H1 (cell line): ENCODE measurements around the gene MRPS26. TPM values are rescaled to one million over a fixed set of nuclear protein-coding genes. Genes with fewer than 3 reads are reported as not detected.

ENCODE experiments used
- CTCF ChIA-PET: fragments of 300-600 bp; sonication (Branson Sonifier 250); formaldehyde crosslinking; loops from one replicate; lab custom pipeline; 2021; ENCODE audit not compliant: partially characterized antibody; lab: Charles Lee
- POLR2A ChIA-PET: fragments of 300-600 bp; sonication (Branson Sonifier 250); formaldehyde crosslinking; loops from one replicate; lab custom pipeline; 2021; ENCODE audit warnings: inconsistent platforms; ENCODE audit not compliant: partially characterized antibody; lab: Charles Lee
- DNase-seq, 2 experiments: peaks; one replicate each; pipeline versions ENCODE4 v3.0.0 to v3.0.0-alpha.2; 2010 to 2022; ENCODE audit warnings: low spot score in 2 of 2, low read depth in 1 of 2, mixed read lengths in 1 of 2
- FAIRE-seq: peaks from 2 replicates; lab custom pipeline; 2011; peaks lifted over from hg19 to GRCh38; lab: Jason Lieb, UNC
- H2AFZ ChIP-seq: 2 replicates; pipeline ENCODE4 v1.8.1; 2012; ENCODE audit warnings: low read length, inconsistent platforms
- H2AK5ac ChIP-seq: 2 replicates; pipeline ENCODE4 v1.6.1; 2013; ENCODE audit warnings: low read depth, low read length
- H2BK120ac ChIP-seq: replicated peaks from 2 replicates; pipeline ENCODE3; 2013; ENCODE audit warnings: low read depth, low read length, inconsistent platforms
- H2BK12ac ChIP-seq: 2 replicates; pipeline ENCODE4 v1.6.1; 2013; ENCODE audit warnings: low read depth, low read length
- H2BK15ac ChIP-seq: 2 replicates; pipeline ENCODE4 v1.6.1; 2013; ENCODE audit warnings: low read length
- H2BK20ac ChIP-seq: 2 replicates; pipeline ENCODE4 v1.6.1; 2013; ENCODE audit warnings: low read length
- H2BK5ac ChIP-seq: 2 replicates; pipeline ENCODE4 v1.6.1; 2013; ENCODE audit warnings: low read depth, low read length
- H3K14ac ChIP-seq: 2 replicates; pipeline ENCODE4 v1.6.1; 2013; ENCODE audit warnings: inconsistent platforms; ENCODE audit not compliant: insufficient read length
- H3K18ac ChIP-seq: 2 replicates; pipeline ENCODE4 v1.6.1; 2013; ENCODE audit warnings: low read length; ENCODE audit errors: extremely low read depth
- H3K23ac ChIP-seq: 2 replicates; pipeline ENCODE4 v1.6.1; 2013; ENCODE audit warnings: inconsistent platforms; ENCODE audit not compliant: insufficient read length
- H3K23me2 ChIP-seq: 2 replicates; pipeline ENCODE4 v1.6.1; 2013; ENCODE audit warnings: low read depth, low read length
- H3K27ac ChIP-seq: 2 replicates; pipeline ENCODE4 v1.6.1; 2011; ENCODE audit warnings: low read depth, low read length, inconsistent platforms
- H3K27me3 ChIP-seq, 4 experiments: replicated peaks in 1 of 4; 1 replicate in 1 of 4; 2 replicates in 3 of 4; pipeline versions ENCODE4 v1.6.1 to v1.8.1; 2011 to 2013; ENCODE audit warnings: low read length in 3 of 4, mild to moderate bottlenecking in 3 of 4, inconsistent platforms in 2 of 4, mixed read lengths in 2 of 4, moderate library complexity in 1 of 4; ENCODE audit not compliant: control insufficient read depth in 3 of 4, insufficient read depth in 3 of 4; ENCODE audit errors: extremely low read depth in 1 of 4
- H3K36me3 ChIP-seq, 4 experiments: 2 replicates each; pipeline versions ENCODE4 v1.6.1 to v1.8.1; 2011 to 2013; ENCODE audit warnings: mild to moderate bottlenecking in 4 of 4, low read length in 3 of 4, moderate library complexity in 2 of 4, control low read depth in 1 of 4, inconsistent platforms in 1 of 4; ENCODE audit not compliant: insufficient read depth in 4 of 4, control insufficient read depth in 2 of 4
- H3K4ac ChIP-seq: replicated peaks from 2 replicates; pipeline ENCODE3; 2013; ENCODE audit warnings: low read length, low read depth, mixed read lengths, inconsistent platforms; ENCODE audit not compliant: insufficient read length
- H3K4me1 ChIP-seq, 4 experiments: replicated peaks in 1 of 4; 1 replicate in 1 of 4; 2 replicates in 3 of 4; pipeline versions ENCODE4 v1.6.1 to v1.8.1; 2011 to 2013; ENCODE audit warnings: low read length in 3 of 4, inconsistent platforms in 2 of 4, mixed read lengths in 1 of 4; ENCODE audit not compliant: insufficient read depth in 4 of 4, control insufficient read depth in 3 of 4
- H3K4me2 ChIP-seq, 2 experiments: 2 replicates each; pipeline versions ENCODE4 v1.6.1 to v1.8.1; 2011 to 2013; ENCODE audit warnings: low read depth in 2 of 2, low read length in 2 of 2, control low read depth in 1 of 2, inconsistent platforms in 1 of 2, mild to moderate bottlenecking in 1 of 2; ENCODE audit not compliant: insufficient read depth in 1 of 2
- H3K4me3 ChIP-seq, 4 experiments: fragments of 200-600, 300-600 bp in 1 of 4; sonication (generic), shearing (Covaris generic), sonication (Bioruptor Twin) in 1 of 4; 2 replicates each; pipeline versions ENCODE4 v1.5.1 to v1.8.1; 2011 to 2016; ENCODE audit warnings: low read length in 4 of 4, low read depth in 3 of 4, control low read depth in 2 of 4, inconsistent platforms in 2 of 4, mild to moderate bottlenecking in 2 of 4, mixed read lengths in 1 of 4, moderate library complexity in 1 of 4; ENCODE audit not compliant: insufficient read depth in 2 of 4; ENCODE audit errors: extremely low read depth in 1 of 4
- H3K56ac ChIP-seq: replicated peaks from 2 replicates; pipeline ENCODE3; 2013; ENCODE audit warnings: low read depth, mild to moderate bottlenecking, mixed read lengths, low read length, inconsistent platforms; ENCODE audit not compliant: insufficient read length
- H3K79me1 ChIP-seq: 2 replicates; pipeline ENCODE4 v1.6.1; 2013; ENCODE audit warnings: low read depth, low read length, control low read depth
- H3K79me2 ChIP-seq, 2 experiments: 2 replicates each; pipeline versions ENCODE4 v1.6.1 to v1.8.1; 2012 to 2013; ENCODE audit warnings: low read length in 2 of 2, mild to moderate bottlenecking in 2 of 2, inconsistent platforms in 1 of 2; ENCODE audit not compliant: insufficient read depth in 2 of 2, control insufficient read depth in 1 of 2
- H3K9ac ChIP-seq, 4 experiments: replicated peaks in 1 of 4; 1 replicate in 1 of 4; 2 replicates in 3 of 4; pipeline versions ENCODE4 v1.6.1 to v1.8.1; 2011 to 2013; ENCODE audit warnings: low read depth in 3 of 4, low read length in 3 of 4, control low read depth in 2 of 4, mild to moderate bottlenecking in 2 of 4, moderate library complexity in 2 of 4, inconsistent platforms in 1 of 4; ENCODE audit errors: extremely low read depth in 1 of 4
- H3K9me3 ChIP-seq, 2 experiments: 2 replicates each; pipeline versions ENCODE4 v1.6.1 to v1.8.1; 2012 to 2013; ENCODE audit warnings: mild to moderate bottlenecking in 2 of 2, moderate library complexity in 2 of 2, control low read depth in 1 of 2, inconsistent platforms in 1 of 2, low read depth in 1 of 2, low read length in 1 of 2, mixed read lengths in 1 of 2; ENCODE audit not compliant: insufficient read depth in 2 of 2
- H4K20me1 ChIP-seq, 2 experiments: replicated peaks in 1 of 2; 2 replicates each; pipeline versions ENCODE3 to v1.8.1; 2011 to 2013; ENCODE audit warnings: inconsistent platforms in 2 of 2, low read length in 2 of 2, mild to moderate bottlenecking in 1 of 2; ENCODE audit not compliant: insufficient read depth in 2 of 2, control insufficient read depth in 1 of 2
- H4K5ac ChIP-seq: 2 replicates; pipeline ENCODE4 v1.6.1; 2013; ENCODE audit warnings: low read length, low read depth, mixed read lengths, inconsistent platforms; ENCODE audit not compliant: insufficient read length
- H4K8ac ChIP-seq: 2 replicates; pipeline ENCODE4 v1.8.0; 2013; ENCODE audit warnings: mild to moderate bottlenecking, moderate library complexity, low read length, inconsistent platforms; ENCODE audit not compliant: insufficient read depth; ENCODE audit errors: extremely low read depth
- H4K91ac ChIP-seq: replicated peaks from 2 replicates; pipeline ENCODE3; 2013; ENCODE audit warnings: low read length, mixed read lengths, inconsistent platforms; ENCODE audit not compliant: insufficient read length
- ASH2L ChIP-seq: fragments of 200-600, 300-600 bp; sonication (generic); IDR thresholded peaks from one replicate; pipeline ENCODE4 v1.7.1; 2017; ENCODE audit warnings: low read length
- BACH1 ChIP-seq: IDR thresholded peaks from 2 replicates; pipeline ENCODE4 v1.6.1; 2012; ENCODE audit warnings: low read length, improper control_type of control experiment
- BRCA1 ChIP-seq: IDR thresholded peaks from 2 replicates; pipeline ENCODE4 v1.6.1; 2012; ENCODE audit warnings: low read depth, low read length, improper control_type of control experiment
- CTCF ChIP-seq, 3 experiments: IDR thresholded peaks; 1 replicate in 2 of 3; 2 replicates in 1 of 3; pipeline versions ENCODE4 v1.5.1 to v1.6.1; 2011; ENCODE audit warnings: low read length in 3 of 3, mild to moderate bottlenecking in 3 of 3, inconsistent platforms in 2 of 3, low read depth in 1 of 3, moderate library complexity in 1 of 3; ENCODE audit not compliant: insufficient read depth in 1 of 3; ENCODE audit errors: control extremely low read depth in 1 of 3
- GTF2F1 ChIP-seq: IDR thresholded peaks from 2 replicates; pipeline ENCODE4 v1.6.1; 2012; ENCODE audit warnings: low read depth, low read length, improper control_type of control experiment, borderline replicate concordance
- TCF12 ChIP-seq: IDR thresholded peaks from 2 replicates; pipeline ENCODE4 v1.6.1; 2011; ENCODE audit warnings: low read depth, mild to moderate bottlenecking, low read length
- YY1 ChIP-seq: IDR thresholded peaks from 2 replicates; pipeline ENCODE4 v1.6.1; 2011; ENCODE audit warnings: low read depth, mild to moderate bottlenecking, low read length
- WGBS, 2 experiments: shearing (Covaris generic) in 1 of 2; methylation state at CpG; one replicate each; pipeline versions ENCODE4 v1.1.6 to v1.1.7; 2013 to 2015; ENCODE audit warnings: low lambda C conversion rate in 2 of 2, mixed read lengths in 2 of 2, inconsistent platforms in 1 of 2, low coverage in 1 of 2, missing lambda C conversion rate in 1 of 2; ENCODE audit not compliant: insufficient replicate concordance in 2 of 2, insufficient coverage in 1 of 2, insufficient read length in 1 of 2; ENCODE audit errors: extremely low coverage in 1 of 2, missing lambda C conversion rate in 1 of 2; 5-methylcytosine and 5-hydroxymethylcytosine counted together
- polyA plus RNA-seq, 7 experiments: library from polyadenylated mRNA; depleted of rRNA in 3 of 7; stranded (reverse) in 5 of 7; unstranded in 2 of 7; fragments of >200 nt in 5 of 7; fragments of 200-250 nt in 2 of 7; gene quantifications; 1 replicate in 5 of 7; 2 replicates in 1 of 7; 4 replicates in 1 of 7; pipeline versions ENCODE4 v1.2.1 to v1.2.3, GENCODE V29; 2011 to 2013; ENCODE audit warnings: missing spikeins in 2 of 7, mixed read lengths in 2 of 7
- total RNA-seq: library from RNA; stranded (reverse); fragmentation: NEBNext Ultra II Directional; extraction: Animal tissue kit (Norgen Biotek cat#: 25700); gene quantifications from 2 replicates; pipeline ENCODE4 v1.2.1, GENCODE V29; 2021

Gene MRPS26
- total and polyA plus RNA-seq, 2 of the 8 experiments (the other 6 are each of a cell fraction or from before 2014, with no cell fraction given) = 83.6 to 103 TPM

DNA sequence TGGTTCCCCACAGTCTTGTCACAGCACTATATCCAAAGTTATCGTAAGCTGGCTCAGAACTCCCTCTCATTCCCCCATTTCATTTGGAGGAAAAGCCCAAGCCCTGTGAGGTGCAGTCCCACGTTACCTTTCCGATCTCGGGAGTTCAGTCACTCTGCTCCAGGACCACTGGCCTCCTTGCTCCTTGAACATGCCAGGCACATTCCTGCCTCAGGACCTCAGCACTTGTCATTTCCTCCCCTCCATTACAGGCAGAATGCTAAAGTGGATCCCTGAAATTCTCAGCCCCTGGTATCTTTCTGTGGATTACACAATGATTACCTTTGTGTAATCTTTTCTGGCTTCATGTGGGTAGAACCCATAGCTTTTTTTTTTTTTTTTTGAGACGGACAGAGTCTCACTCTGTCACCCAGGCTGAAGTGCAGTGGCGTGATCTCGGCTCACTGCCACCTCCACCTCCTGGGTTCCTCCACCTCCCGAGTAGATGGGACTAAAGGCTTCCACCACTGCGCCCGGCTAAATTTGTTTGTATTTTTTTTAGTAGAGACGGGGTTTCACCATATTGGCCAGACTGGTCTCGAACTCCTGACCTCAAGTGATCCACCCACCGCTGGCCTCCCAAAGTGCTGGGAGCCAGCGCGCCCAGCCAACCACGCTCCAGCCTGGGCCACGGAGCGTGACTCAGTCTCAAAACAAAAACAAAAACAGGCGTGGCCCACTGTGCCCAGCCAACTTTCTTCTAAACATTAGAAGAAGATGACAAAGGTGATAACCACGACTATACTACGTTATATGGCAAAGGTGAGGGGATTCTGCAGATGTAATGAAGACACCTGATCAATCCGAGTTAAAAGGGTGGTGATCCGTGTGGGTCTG is 21.5 kb downstream of the MRPS26 start:
- Histone ChIP-seq H3K23me2 (peaks cover 3% of the 10 kb centered on the region; the same call in 1 of the 2 replicates), H4K5ac (no peak overlapping the region), H3K79me1 (no peaks in the 10 kb centered on the region), H4K91ac (no peak overlapping the region), H3K14ac (no peak overlapping the region), H3K79me2 (no peaks in the 10 kb centered on the region), H4K20me1 (no peaks in the 10 kb centered on the region), H2AK5ac (no peak overlapping the region), H3K9ac (no peak overlapping the region), H3K4me2 (no peak overlapping the region), H3K4ac (no peak overlapping the region), H3K4me1 (peaks cover 0 to 5% (median 0%) of the 10 kb centered on the region in 4 experiments; a peak in 3 of 7 replicates), H2BK12ac (no peak overlapping the region), H3K4me3 (no peak overlapping the region), H2BK5ac (no peak overlapping the region), H3K56ac (no peak overlapping the region), H2BK20ac (no peak overlapping the region), H3K23ac (no peak overlapping the region), H3K18ac (no peak overlapping the region), H4K8ac (no peak overlapping the region), H2AFZ (no peak overlapping the region), H2BK120ac (no peak overlapping the region), H3K27me3 (peaks cover 4 to 20% (median 15%) of the 10 kb centered on the region in 4 experiments), H3K9me3 (peaks cover 0 to under 1% of the 10 kb centered on the region in 2 experiments; a peak in 1 of 4 replicates), H3K27ac (no peak overlapping the region), H3K36me3 (no peaks in the 10 kb centered on the region), H2BK15ac (no peak overlapping the region)
- ChIA-PET CTCF (interaction anchor here (0.6 to 4.6 kb wide), 4 partner anchors 12 to 943 kb away, joined by 3 to 23 read pairs (median 8); no protein-coding TSS in a partner anchor), POLR2A (no interaction called here)
- TF ChIP-seq BRCA1 (no peak), CTCF (IDR thresholded peaks at IDR 0.05; ENCODE audit: control extremely low read depth in 1 of 3, insufficient read depth in 1 of 3, low read depth in 1 of 3, low read length in 3 of 3) (no peak), GTF2F1 (no peak), ASH2L (no peak), TCF12 (no peak), YY1 (no peak), BACH1 (no peak)
- 89% methylated on average over 22 of the region's 23 CpGs; no CpG with 5 or more reads in 1 of the 2 experiments for WGBS, 2 experiments
- DNase-seq = no peak
- FAIRE-seq = no peak
